ENCODE data around the gene NAALADL2.
"Not testable (repeated sequence)": the region's sequence is repeated elsewhere in the genome, so short reads cannot be mapped to it uniquely, and the experiment has no call there.

The NAALADL2 gene

DNA sequence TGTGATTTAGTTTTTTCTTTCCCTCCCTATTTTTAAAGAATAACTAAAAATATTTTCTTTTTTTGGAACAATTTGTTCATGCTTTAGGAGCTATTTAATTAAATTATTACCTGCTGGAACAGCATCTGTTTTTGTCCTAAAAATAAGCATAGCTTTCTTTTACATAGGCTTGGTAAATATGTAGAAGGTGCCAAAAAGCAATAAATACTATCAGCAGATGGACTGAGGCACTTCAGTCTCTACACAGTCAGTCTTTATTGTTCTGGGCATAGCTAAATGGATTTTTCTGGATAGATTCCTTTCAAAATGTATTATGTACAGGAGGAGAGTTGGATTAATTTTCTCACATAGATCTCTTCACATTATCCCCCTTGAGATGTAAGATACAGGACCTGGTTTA, 223.5 kb downstream of the NAALADL2 start:
- DNase-seq = no peak

DNA sequence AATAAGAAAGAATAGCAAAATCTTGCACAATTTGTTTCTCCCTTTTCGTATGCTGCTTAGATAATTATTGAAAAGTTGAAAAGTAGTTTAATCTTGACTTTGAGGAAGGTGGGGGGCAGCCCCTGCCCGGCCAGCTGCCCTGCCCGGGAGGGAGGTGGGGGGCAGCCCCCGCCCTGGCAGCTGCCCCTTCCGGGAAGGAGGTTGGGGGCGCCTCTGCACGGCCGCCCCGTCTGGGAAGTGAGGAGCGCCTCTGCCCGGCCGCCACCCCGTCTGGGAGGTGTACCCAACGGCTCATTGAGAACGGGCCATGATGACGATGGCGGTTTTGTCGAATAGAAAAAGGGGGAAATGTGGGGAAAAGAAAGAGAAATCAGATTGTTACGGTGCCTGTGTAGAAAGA, 228.0 kb downstream of the NAALADL2 start:
- not testable (repeated sequence) for DNase-seq

DNA sequence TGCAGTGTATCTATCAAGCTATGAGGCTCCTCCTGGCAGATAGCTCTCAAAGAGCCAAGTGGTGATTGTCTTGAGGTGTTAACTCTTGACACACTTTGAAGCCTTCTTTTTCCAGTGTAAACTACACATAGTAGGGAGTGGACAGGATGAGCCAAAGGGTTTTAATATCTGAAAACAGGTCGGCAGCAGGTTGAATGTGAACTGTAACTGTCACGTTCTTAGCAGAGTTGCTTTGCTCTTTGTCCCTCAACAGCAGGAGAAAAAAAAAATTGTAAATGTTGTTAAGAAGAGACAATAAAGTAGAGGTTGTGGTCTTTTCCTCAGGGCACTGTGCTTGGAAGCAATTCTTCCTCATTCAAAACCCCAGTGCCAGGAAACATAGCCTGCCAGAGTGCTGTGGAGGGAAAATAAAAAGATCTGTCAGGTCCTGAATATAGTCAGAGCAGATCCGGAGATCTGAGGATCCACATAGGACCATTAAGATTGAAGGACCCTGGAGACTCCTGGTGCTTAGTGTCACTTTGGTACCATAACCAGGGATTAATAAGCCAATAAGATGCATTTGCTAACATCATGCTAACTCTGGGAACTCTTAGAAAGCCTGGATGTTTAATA, 229.7 kb downstream of the NAALADL2 start:
- DNase-seq = no peak

DNA sequence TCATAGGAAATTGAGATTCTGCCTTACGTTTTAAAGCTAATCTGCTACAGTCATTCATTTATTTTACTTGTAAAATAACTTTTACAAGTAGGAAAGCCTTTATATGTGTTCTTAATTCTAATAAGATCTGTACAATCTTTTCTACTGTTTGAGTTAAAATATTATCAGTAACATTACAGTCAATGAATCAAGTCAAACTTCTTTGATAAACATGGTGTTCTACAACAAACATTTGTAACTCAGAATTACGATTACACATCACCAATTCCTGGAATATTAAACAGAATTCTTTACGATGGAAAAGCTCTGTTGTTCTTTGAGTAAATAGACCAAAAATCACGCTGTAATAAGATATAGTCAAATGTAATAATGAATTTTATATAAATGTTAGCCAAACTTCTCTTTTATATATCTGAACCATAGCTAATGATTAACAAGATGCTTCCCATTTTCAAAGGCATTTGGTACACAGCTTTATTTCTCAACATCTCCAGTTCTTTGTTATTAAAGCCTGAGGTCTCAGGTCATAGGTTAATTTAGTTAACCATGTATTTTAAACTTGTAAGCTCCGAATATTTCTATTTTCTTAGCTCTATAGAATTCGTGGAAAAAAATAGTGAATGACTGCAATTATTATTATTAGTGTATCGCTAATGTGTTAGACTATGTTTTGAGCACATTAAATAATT, 232.4 kb downstream of the NAALADL2 start:
- no peak for DNase-seq

DNA sequence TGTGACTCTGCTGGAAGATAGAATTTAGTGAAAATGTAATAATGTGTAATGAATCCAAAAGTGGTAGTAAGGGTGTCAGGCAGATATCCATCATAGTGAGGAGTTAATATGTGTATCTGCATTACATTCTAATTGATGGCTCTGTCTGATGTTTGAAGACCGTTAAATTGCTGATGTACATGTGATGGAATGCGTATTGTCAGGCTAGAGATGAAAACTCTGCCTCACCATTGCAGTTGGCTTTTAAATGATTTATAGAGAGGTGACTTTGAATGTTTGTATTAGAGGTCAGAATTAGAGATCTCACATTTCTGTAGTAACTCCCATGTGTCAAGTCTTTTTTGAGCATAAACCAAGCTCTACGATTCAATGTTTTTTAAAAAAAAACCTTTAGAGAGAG, 234.6 kb downstream of the NAALADL2 start:
- DNase-seq = no peak

DNA sequence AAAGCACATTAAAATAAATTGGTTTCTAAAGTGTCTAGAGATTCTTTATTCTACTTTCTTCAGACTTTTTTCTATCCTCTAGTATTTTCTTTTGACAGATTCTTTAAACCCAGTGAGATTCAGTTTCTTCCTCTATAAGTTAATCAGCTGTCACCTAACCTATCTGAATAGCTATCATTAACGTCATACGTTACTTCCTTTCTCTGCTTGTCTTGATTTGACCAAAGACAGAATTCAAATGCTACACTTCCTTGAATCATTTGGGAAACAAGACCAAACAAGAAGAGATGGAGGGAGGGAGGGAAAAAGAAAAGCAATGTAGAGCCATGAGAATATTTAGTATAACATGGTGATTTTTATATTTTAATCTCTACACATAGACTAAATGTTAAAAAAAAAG, 235.2 kb downstream of the NAALADL2 start:
- no peak for DNase-seq

DNA sequence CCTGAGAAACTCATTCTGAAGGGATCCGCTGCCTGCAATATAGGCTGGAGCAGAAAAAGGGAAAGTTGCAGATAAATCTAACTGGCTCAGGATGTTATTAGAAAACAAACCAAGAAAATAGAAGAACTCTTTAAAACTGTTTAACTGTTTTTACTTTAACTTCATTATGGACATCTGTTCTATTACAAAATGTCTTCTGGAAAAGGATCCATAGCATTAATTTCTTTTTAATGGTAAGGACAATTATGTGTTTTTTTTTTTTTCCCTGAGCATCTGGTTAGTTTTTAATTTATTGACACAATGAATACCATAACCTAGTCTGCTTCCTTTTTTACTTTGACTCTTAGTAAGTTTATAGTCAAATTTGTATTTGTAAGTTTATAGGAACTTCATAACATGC, 239.5 kb downstream of the NAALADL2 start:
- DNase-seq = no peak

DNA sequence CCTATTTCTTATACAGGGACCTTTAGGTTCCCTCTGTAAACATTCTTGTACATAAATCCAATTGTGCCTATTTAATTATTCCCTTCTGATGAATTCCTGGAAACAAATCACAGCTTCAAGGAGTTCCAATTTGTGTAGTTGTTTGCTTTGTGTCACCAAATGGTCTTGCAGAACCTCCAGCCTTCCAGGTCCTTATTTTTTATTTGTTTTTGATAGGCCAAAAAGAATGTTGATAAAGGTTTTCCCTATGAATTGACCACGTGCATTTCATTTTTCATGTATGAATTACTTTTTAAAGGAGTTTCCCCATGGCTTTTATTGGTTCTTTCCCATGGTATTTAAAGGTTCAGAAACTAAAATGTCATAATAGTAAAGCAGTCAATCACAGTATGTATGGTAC, 243.0 kb downstream of the NAALADL2 start:
- no peak for DNase-seq

DNA sequence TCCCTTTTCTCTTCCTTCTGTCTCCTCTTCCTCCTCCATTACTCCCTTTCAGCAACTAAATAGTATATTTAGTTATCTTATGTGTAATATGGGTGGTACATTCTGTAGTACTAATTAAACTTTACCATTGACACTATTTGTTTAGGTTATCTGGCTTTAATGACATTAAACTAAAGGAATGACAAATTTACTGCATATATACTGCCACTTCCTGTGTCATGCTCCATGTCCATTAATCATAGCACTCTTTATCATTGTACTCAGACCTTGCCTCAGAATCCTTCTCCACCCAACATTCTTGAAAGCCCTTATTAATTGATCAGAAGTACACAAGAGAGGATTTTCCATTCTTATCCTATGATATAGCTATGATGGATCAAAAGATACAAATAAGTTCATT, 244.2 kb downstream of the NAALADL2 start:
- DNase-seq = no peak

DNA sequence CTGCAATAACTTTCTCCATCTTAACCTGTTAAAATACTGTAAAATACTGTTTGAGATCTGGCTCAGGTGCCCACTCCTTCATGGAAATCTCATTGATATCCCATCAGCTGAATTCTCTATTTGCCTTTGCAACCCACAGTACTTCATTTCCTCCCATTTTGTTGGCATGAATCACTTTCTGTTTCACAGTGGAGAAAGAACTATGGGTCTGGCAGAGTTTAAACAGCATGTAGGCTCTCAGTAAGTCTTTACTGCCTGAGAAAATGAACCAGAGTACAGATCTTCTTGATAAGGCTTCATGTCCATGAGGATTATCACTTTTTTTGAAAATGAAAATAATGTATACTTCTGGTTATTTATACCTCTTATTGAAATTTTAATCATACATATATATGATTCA, 245.9 kb downstream of the NAALADL2 start:
- no peak for DNase-seq

DNA sequence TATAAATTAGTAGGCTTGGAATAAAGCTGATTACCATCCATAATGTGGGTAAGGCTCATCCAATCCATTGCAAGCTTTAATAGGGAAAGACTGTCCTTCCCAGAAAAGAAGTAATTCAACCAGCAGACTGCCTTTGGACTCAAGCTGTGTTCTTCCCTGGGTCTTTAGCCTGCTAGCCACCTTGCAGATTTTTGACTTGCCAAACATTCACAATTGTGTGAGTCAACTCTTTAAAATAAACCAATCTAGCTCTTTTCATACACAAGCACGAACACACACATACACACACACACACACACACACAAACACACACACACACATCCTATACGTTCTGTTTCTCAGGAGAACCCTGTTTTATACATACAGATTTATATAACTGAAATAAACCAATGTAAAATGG, 248.1 kb downstream of the NAALADL2 start:
- DNase-seq = no peak

DNA sequence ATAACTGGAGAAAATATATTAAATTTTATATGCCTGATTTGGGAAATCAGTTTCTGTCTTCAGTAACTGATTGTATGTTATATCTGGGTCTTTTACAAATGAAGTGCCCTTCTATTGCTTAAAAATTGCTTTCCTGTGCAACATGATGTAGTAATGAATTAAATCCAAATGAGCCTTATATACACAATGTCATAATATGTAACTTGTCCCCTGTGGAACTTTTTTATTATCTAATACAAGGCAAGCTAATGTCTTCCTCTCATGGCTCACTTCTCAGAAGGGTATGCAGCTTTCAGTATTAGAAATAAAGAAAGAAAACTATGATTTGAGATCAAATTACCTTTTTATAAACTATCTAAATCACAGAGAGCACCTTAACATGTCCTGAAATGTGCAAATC, 248.9 kb downstream of the NAALADL2 start:
- DNase-seq = no peak

DNA sequence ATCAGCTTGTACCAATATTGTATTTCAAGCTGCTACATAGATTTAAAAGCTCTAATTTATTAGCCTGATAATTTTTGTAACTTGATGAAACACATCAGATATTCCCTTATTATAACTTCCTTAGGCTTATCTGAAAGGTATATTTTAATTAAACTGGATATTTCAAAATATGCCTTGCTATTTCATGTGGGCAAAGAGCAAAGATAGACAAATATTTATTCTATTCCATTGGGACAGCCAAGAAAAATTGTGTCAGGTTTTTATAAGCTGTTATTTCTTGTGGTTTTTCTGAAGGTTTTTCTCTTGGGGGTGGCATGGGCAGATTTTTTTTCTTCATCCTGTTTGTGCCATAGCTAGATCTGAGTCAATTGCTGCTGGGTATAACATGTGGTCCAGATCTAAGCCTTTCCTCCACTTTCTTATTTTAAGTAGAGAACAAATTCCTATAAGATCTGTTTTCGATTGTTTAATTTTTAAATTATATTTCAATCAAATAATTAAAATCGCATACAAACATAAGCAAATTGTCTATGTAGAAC, 249.5 kb downstream of the NAALADL2 start:
- no peak for DNase-seq

DNA sequence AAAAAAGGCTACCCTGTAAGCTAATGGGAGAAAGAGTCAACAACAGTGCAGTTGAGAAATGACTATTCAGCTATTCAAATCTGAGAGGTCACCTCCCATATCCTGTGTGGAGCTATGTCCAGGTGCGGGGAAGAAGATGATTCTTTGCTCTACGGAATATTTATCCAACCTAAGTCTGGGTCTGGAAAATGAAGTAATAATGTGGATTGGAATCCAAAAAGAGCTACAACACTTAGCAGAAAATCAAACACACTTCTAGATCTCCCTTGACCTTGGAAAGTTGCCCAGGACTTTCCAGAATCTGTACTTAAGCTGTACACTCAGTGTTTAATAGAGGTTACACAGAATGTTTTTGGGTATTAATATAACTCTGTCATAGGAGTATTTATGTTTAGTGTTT, 251.9 kb downstream of the NAALADL2 start:
- DNase-seq = no peak

DNA sequence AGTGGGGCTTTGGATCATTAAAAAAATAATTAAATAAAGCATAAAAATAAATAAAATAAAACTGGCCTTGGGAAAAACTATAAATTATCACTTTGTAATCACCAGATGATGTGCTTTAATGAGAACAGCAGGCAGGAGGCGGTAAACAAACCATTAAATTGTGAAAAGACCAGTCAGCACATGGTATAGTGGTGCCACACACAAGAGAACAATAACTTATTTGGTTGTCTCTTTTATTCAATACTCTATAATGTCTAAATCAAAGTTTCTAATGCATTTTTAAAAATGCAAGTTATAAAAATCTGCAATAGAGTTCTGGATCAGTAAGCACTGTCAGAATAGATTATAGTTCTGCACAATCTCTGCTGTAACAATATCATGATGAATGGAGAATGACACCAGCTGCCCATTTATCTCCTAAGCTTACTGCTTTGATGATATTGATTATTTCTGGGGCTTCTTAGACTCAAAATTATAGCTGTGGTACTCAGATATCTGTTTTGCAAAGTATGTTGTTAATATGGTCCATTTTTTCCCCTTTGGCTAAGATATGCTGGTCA, 259.3 kb downstream of the NAALADL2 start:
- DNase-seq = no peak

DNA sequence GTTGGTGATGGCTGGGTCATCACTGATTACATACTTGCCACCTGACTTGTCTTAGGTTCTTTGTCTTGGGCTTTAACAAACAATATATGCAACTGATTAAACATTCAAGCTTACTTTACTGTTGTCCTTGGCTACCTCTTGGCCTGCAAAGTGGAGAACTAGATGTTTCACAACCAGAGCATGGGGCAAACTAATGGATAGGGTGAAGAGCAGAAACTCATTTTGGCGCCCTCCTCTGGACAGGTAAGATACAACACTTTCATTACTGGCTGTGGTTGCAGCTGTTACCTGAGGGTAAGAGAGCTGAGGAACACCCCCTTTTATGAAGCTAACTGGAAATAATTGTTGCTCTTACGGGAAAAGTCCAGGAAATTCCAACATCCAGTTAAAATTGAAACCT, 262.1 kb downstream of the NAALADL2 start:
- no peak for DNase-seq

DNA sequence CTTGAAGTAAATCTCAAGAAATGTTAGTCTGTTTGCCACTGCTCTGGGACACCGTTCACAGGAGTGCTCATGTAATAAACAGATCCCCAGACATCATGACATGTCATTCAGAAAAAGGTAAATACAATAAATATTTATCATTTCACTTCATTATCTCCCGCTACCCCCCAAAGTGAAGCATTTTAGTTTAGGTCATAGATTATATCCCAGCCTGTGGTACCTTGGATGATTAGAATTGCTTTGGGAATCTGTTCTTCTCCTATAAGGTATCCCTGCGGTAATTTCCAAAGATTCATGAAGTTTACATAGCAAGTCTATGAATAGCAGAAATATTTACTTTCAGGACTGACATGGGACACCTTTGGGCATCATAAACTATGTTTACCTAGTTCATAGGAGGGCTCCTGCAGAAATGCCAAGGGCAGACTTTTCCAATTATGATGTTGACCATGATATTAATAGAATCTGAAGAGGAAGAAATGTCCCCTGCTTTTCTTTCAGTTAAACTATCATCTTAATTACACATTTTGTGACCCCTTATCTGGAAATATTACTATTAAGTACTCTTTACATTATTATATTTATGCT, 268.0 kb downstream of the NAALADL2 start:
- no peak for DNase-seq

DNA sequence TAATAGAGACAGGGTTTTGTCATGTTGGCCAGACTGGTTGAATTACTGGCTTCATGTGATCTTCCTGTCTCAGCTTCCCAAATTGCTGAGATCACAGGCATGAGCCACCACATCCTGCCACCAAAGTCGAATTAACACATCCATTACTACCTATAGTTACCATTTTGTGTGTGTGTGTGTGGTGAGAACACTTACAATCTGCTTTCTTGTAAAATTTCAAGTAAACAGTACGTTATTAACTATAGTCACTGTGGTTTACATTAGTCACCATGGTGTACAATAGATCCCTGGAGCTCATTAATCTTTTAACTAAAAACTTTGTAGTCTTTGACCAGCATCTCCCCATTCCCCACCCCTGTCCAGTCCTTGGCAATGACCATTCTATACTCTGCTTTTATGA, 270.0 kb downstream of the NAALADL2 start:
- no peak for DNase-seq

DNA sequence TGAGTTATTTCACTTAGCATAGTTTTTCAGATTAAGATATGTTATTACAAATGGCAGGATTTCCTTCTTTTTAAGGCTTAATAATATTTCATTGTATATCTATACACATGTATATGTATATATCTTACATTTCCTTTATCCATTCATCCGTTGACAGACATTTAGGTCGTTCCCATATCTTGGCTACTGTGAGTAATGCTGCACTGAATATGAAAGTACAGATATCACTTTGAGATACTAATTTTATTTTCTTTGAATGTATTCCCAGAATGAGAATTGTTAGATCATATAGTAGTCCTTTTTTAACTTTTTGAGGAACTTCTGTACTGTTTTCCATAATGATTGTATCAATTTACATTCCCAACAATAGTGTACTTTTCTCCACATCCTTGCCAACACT, 270.4 kb downstream of the NAALADL2 start:
- DNase-seq = no peak

DNA sequence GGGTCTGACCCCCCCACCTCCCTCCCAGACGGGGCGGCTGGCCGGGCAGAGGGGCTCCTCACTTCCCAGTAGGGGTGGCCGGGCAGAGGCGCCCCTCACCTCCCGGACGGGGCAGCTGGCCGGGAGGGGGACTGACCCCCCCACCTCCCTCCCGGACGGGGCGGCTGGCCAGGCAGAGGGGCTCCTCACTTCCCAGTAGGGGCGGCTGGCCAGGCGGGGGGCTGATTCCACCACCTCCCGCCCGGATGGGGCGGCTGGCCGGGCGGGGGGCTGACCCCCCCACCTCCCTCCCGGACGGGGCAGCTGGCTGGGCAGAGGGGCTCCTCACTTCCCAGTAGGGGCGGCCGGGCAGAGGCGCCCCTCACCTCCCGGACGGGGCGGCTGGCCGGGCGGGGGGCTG, 272.7 kb downstream of the NAALADL2 start:
- DNase-seq = not testable (repeated sequence)

DNA sequence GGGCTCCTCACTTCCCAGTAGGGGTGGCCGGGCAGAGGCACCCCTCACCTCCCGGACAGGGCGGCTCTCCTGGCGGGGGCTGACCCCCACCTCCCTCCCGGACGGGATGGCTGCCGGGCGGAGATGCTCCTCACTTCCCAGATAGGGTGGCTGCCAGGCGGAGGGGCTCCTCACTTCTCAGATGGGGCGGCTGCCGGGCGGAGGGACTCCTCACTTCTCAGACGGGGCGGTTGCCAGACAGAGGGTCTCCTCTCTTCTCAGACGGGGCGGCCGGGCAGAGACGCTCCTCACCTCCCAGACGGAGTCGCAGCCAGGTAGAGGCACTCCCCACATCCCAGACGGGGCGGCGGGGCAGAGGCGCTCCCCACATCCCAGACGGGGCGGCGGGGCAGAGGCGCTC, 273.6 kb downstream of the NAALADL2 start:
- not testable (repeated sequence) for DNase-seq

DNA sequence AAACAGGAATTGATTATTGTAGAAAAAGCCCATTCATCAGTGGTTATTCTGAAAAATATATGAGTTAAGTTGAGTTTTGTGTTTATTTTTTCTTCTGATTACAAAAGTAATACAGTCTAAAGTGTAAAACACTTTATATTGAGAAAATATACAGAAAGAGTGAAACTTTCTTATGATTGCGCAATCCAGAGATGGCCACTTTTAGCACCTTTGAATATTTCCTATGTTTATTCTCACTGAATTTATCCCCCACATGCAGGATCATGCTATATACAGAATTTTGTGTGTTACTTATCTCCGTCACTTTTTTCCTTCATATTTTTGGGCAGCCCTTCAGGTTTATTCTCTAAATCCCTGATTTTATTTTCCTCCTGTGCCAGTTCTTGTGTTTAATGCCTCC, 285.2 kb downstream of the NAALADL2 start:
- no peak for DNase-seq

DNA sequence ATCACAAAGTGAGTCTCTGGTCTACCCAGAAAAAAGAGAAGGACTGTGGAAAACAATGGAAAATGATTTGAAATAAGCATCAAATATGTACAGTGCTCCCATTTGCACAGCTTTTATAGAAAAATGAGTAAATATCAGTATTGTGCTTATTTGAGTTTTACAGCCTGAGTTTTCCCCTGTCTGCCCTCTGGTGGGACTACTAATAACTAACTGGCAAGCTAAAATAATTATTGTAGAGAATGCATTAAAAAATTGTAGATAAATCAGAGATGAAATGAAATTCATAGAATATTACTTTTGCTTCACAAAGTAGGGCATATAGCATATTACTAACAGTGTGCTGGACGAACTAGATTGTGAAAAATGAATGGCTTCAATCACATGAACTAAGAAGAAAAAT, 287.1 kb downstream of the NAALADL2 start:
- no peak for DNase-seq

DNA sequence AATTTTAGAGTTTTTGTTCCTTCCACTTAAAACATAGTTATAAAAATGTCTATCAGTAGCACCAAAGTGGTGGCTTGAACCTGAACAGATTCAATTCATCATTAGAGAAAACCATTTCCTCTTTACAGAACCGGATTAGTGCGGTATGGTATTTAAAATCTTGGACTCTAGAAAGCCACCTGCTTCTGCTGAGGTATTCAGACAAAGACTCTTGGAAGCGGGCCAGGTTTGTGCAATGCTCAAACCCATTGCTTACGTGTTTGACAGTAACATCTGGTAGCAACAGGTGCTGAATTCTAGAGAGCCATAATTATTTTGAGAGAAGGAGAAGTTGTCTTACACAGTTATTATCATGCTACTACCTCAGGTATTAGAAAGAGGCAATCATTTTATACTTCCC, 290.5 kb downstream of the NAALADL2 start:
- peak; percentile 69 for DNase-seq

Data from DMS79 treated with DMSO at 0.1 percent for 48 hours (cell line).